ENCODE measurements around the gene E2F4. TPM values are rescaled to one million over a fixed set of nuclear protein-coding genes. Genes with fewer than 3 reads are reported as not detected.

The E2F4 gene
- polyA plus RNA-seq, 1 experiment: 83.2 TPM

DNA sequence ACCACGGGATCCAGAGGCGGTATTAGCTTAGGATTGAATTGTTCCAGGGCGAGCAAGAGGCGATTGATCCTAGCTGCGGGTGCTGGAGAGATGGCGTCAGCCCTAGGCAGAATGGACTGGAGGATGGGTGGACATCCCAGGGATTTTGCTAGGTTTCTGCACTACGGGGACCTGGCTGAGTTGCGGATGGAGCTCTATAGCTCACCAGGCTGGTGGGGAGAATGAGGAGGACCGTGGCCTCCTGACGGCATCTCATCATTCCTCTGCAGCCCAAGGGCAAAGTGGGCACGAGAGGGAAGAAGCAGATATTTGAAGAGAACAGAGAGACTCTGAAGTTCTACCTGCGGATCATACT is 35.6 kb downstream of the E2F4 start:
- DNase-seq (ENCODE audit: low read depth): no peak
- ChIA-PET POLR2A (interaction anchor here (0.7 kb wide), 1 partner anchor 17 kb away, joined by 3 read pairs; no protein-coding TSS in a partner anchor), CTCF (interaction anchor here (1.0 to 2.3 kb wide), 6 partner anchors 8 to 42 kb away, joined by 3 to 15 read pairs (median 4); partner anchors contain the start of gene FHOD1)
- Histone ChIP-seq H3K4me3 (ENCODE audit: low read depth, low read length) (peak overlapping the region; percentile 98), H3K36me3 (ENCODE audit: control insufficient read depth, insufficient read depth, low read length) (peaks cover 29% of the 10 kb centered on the region), H3K27me3 (ENCODE audit: control insufficient read depth, insufficient read depth, low read length) (no peaks in the 10 kb centered on the region)
- TF ChIP-seq, protein P1, sequence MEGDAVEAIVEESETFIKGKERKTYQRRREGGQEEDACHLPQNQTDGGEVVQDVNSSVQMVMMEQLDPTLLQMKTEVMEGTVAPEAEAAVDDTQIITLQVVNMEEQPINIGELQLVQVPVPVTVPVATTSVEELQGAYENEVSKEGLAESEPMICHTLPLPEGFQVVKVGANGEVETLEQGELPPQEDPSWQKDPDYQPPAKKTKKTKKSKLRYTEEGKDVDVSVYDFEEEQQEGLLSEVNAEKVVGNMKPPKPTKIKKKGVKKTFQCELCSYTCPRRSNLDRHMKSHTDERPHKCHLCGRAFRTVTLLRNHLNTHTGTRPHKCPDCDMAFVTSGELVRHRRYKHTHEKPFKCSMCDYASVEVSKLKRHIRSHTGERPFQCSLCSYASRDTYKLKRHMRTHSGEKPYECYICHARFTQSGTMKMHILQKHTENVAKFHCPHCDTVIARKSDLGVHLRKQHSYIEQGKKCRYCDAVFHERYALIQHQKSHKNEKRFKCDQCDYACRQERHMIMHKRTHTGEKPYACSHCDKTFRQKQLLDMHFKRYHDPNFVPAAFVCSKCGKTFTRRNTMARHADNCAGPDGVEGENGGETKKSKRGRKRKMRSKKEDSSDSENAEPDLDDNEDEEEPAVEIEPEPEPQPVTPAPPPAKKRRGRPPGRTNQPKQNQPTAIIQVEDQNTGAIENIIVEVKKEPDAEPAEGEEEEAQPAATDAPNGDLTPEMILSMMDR (IDR thresholded peaks at IDR 0.05; ENCODE audit: insufficient read depth, low read depth, low read length): no peak

DNA sequence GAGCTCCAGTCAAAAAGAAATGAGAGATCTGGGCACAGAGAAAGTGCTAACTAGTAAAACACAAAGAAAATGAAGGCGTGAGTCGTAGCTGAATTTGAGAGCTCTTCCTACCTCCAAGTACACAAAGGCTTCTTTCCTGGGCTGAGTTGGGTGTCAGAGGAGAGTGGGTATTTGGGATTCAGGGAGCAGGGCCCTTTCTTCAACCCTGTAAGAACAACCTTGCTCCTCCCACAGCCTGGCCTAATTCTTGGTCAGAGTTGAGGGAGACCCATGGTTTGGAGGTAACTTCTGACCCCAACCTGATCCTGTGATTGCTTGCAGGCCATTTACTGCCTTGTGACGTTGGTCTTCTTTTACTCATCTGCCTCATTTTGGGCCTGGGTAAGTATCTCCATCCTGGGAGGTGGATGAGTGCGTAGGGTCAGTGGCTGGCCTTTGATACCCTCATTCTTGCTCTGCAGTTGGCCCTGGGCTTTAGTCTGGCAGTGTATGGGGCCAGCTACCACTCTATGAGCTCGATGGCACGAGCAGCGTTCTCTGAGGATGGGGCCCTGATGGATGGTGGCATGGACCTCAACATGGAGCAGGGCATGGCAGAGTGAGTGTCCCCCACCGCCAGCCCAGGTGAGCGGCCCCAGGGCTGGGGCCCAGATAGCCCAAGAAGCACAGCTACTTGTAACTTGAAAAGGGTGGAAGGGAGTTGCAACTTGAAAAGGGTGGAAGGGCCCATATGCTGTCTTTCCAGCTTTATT is 36.3 kb downstream of the E2F4 start:
- CTCF ChIA-PET: interaction anchor here (1.4 to 2.3 kb wide), 4 partner anchors 10 to 43 kb away, joined by 3 to 15 read pairs (median 6); no protein-coding TSS in a partner anchor
- TF ChIP-seq, protein P1 (IDR thresholded peaks at IDR 0.05; ENCODE audit: insufficient read depth, low read depth, low read length): no peak
- Histone ChIP-seq H3K27me3 (ENCODE audit: control insufficient read depth, insufficient read depth, low read length) (no peaks in the 10 kb centered on the region), H3K4me3 (ENCODE audit: low read depth, low read length) (peak overlapping the region; percentile 98), H3K36me3 (ENCODE audit: control insufficient read depth, insufficient read depth, low read length) (peaks cover 29% of the 10 kb centered on the region)
- POLR2A ChIA-PET: no interaction called here
- no peak for DNase-seq (ENCODE audit: low read depth)

DNA sequence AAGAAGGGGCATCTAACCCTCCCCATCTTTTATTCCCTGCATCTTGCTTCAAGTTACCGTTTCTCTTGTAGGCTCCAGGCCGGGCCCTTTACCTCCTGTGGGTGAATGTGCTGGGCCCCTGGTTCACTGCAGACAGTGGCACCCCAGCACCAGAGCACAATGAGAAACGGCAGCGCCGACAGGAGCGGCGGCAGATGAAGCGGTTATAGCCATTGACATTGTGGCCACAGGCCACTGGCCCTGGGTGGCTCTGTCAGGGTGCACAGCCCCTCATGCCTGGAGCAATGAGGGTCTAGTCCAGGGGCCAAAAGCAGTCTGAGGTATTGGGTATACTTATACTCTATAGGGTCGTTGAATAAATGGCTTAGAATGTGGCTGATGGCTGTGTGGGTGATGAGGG is 37.0 kb downstream of the E2F4 start:
- peaks cover 30% of the 10 kb centered on the region for H3K36me3 ChIP-seq (ENCODE audit: control insufficient read depth, insufficient read depth, low read length)
- POLR2A ChIA-PET: no interaction called here
- DNase-seq (ENCODE audit: low read depth): no peak

DNA sequence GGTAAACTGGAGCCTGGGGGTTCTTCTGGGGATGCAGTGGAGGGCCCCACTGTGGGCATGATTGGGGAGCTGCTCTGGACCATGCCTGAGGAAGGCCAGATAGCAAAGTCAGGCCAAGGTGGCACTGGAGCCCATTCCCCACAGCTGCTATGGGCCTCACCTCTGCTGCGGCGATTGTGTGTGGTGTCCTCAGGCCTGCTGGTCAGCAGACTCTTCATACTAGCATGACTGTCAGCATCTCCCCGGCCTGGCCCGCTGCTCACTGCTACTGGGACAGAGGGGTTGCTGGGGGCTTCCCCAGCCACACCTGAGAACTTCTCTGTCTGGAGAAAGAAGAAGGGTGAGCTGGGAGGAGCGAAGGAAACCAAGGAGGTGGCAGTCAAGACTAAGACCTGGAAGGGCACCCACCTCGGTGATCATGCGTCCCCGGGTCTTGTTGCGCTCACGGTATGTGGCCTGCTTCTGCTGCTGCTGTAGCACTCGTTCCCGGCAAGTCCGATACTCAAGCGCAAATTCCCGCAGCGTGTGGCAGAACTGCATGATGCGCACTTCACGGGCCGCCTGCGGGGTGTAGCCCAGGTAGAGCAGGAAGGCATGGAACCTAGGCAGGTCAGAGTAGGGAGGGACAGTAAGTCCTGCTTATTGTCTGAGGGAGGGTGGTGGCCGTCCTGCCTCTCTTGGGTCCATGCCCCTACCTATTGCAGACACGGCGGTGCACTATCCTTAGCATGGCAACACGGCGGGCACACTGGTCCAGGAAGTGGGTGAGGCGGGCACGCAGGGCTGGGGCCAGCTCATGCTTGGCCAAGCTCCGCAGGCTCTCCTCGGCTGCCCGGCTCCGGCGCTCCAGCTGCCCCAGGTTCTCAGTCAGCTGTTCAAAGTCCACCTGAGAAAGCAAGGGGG is 38.2 kb downstream of the E2F4 start:
- ChIA-PET CTCF (no interaction called here), POLR2A (no interaction called here)
- H3K36me3 ChIP-seq (ENCODE audit: control insufficient read depth, insufficient read depth, low read length): peaks cover 36% of the 10 kb centered on the region
- no peaks in the 10 kb centered on the region for H3K27me3 ChIP-seq (ENCODE audit: control insufficient read depth, insufficient read depth, low read length)
- TF ChIP-seq, protein P1 (IDR thresholded peaks at IDR 0.05; ENCODE audit: insufficient read depth, low read depth, low read length): no peak
- H3K4me3 ChIP-seq (ENCODE audit: low read depth, low read length): no peak overlapping the region
- DNase-seq (ENCODE audit: low read depth): no peak

More for the DNA sequence above, 37.0 kb downstream of the E2F4 start:
- Histone ChIP-seq H3K4me3 (ENCODE audit: low read depth, low read length) (no peak overlapping the region), H3K27me3 (ENCODE audit: control insufficient read depth, insufficient read depth, low read length) (no peaks in the 10 kb centered on the region)
- CTCF ChIA-PET: no interaction called here
- TF ChIP-seq, protein P1 (IDR thresholded peaks at IDR 0.05; ENCODE audit: insufficient read depth, low read depth, low read length): no peak
